Gastrocnemius medialis (tissue), 4 donors: Measurements from ENCODE around the gene NAV2. TPM values are rescaled to one million over a fixed set of nuclear protein-coding genes. Genes with fewer than 3 reads are reported as not detected.
A peak's percentile ranks its signal among the peaks of the same experiment; 100 is the strongest.

Experiments used
- ATAC-seq, 2 donors: fragments of 150-250 bp; one replicate each; pipeline ENCODE4 v1.9.1; 2016
- DNase-seq, 2 donors: peaks; one replicate each; pipeline ENCODE4 v3.0.0-alpha.2; 2019
- H3K27ac ChIP-seq, 4 donors: fragments of 200-600 bp; sonication (generic); 1 replicate in 1 of 4; 2 replicates in 3 of 4; pipeline ENCODE4 v1.5.1; 2016 to 2018; ENCODE audit warnings: mild to moderate bottlenecking in 2 of 4, moderate library complexity in 1 of 4
- H3K27me3 ChIP-seq, 3 donors: fragments of 200-600 bp; sonication (generic) in 2 of 3; 1 replicate in 1 of 3; 2 replicates in 2 of 3; pipeline versions ENCODE4 v1.5.1 to v1.6.0; 2016 to 2019; ENCODE audit warnings: mild to moderate bottlenecking in 1 of 3, moderate library complexity in 1 of 3
- H3K36me3 ChIP-seq, 2 donors: fragments of 200-600 bp; sonication (generic) in 1 of 2; one replicate each; pipeline ENCODE4 v1.5.1; 2017 to 2018
- H3K4me1 ChIP-seq, 2 donors: fragments of 200-600 bp; sonication (generic) in 1 of 2; one replicate each; pipeline ENCODE4 v1.5.1; 2016 to 2017; ENCODE audit warnings: mild to moderate bottlenecking in 2 of 2
- H3K4me3 ChIP-seq, 4 donors: fragments of 200-600 bp; sonication (generic) in 3 of 4; 1 replicate in 1 of 4; 2 replicates in 3 of 4; pipeline ENCODE4 v1.5.1; 2016 to 2019; ENCODE audit warnings: mild to moderate bottlenecking in 2 of 4
- H3K9me3 ChIP-seq, 3 donors: fragments of 200-600 bp; sonication (generic) in 2 of 3; 1 replicate in 1 of 3; 2 replicates in 2 of 3; pipeline ENCODE4 v1.5.1; 2016 to 2019
- CTCF ChIP-seq, 5 experiments: fragments of 450-650 bp in 3 of 5; fragments of 200-600 bp in 2 of 5; sonication (generic) in 2 of 5; IDR thresholded peaks in 4 of 5; conservative IDR thresholded peaks in 1 of 5; 1 replicate in 4 of 5; 2 replicates in 1 of 5; pipeline ENCODE4 v1.5.1; 2016 to 2019; ENCODE audit warnings: antibody characterized with exemption in 5 of 5, mild to moderate bottlenecking in 3 of 5, moderate library complexity in 3 of 5
- POLR2A ChIP-seq, 2 donors: fragments of 450-650 bp; IDR thresholded peaks; one replicate each; pipeline ENCODE4 v1.6.1; 2017; ENCODE audit warnings: antibody characterized with exemption in 2 of 2, mild to moderate bottlenecking in 2 of 2, moderate library complexity in 2 of 2
- in situ Hi-C, 4 donors: fragments of 200-750 bp; cut with MboI; loops; one replicate each; pipeline versions ENCODE4 v1.15.0 to v1.8.0; 2017; ENCODE audit warnings: low sequenced_read_pairs in 4 of 4
- intact Hi-C: fragments of 100-400 bp; cut with DNase I; formaldehyde crosslinking; loops from one replicate; pipeline ENCODE4 v1.15.1; 2023; ENCODE audit warnings: low total_unique reads
- total RNA-seq, 4 donors: library from RNA; depleted of rRNA; stranded (reverse); fragments of >200 nt; gene quantifications; one replicate each; pipeline versions ENCODE4 v1.1.0 to v1.2.3, GENCODE V29; 2016

Gene NAV2
- total RNA-seq, 4 donors from 2014 or later: 3.2 to 7.7 (median 5.5) TPM

GRCh38 chr11:19849107-19849789, 136.6 kb downstream of the NAV2 start:
- Histone ChIP-seq H3K36me3 (no peaks in the 10 kb centered on the region), H3K4me3 (no peak overlapping the region), H3K27me3 (no peaks in the 10 kb centered on the region), H3K27ac (peak overlapping the region; percentile 71 to 76 (median 74)), H3K9me3 (no peaks in the 10 kb centered on the region), H3K4me1 (peaks cover 23 to 40% of the 10 kb centered on the region in 2 donors)
- ATAC-seq (peak; percentile 98), DNase-seq (peak; percentile 82 to 95)
- TF ChIP-seq POLR2A (IDR thresholded peaks at IDR 0.05) (no peak), CTCF (IDR thresholded peaks at IDR 0.05 in 4 of 5, conservative IDR thresholded peaks at IDR 0.05 in 1 of 5) (no peak)
- intact Hi-C loops: loop anchor here (1.0 kb wide), 2 partner anchors 19 to 36 kb away; no protein-coding TSS in a partner anchor
- in situ Hi-C loops: no loop called here

GRCh38 chr11:19849947-19850593, 137.4 kb downstream of the NAV2 start:
- H3K4me1 ChIP-seq: peaks cover 23 to 40% of the 10 kb centered on the region in 2 donors
- TF ChIP-seq POLR2A (IDR thresholded peaks at IDR 0.05): no peak
- no peak for TF ChIP-seq CTCF (IDR thresholded peaks at IDR 0.05 in 4 of 5, conservative IDR thresholded peaks at IDR 0.05 in 1 of 5)
- H3K27me3 ChIP-seq: no peaks in the 10 kb centered on the region
- no peak for DNase-seq
- no peaks in the 10 kb centered on the region for H3K9me3 ChIP-seq
- H3K27ac ChIP-seq: peak overlapping the region; percentile 71 to 76 (median 74)
- in situ Hi-C loops: no loop called here
- H3K36me3 ChIP-seq: no peaks in the 10 kb centered on the region
- no peak for ATAC-seq
- intact Hi-C loops: loop anchor here (1.0 kb wide), 2 partner anchors 18 to 37 kb away; no protein-coding TSS in a partner anchor
- H3K4me3 ChIP-seq: no peak overlapping the region

- Histone ChIP-seq H3K27ac (no peak overlapping the region), H3K27me3 (no peaks in the 10 kb centered on the region), H3K9me3 (no peaks in the 10 kb centered on the region), H3K4me1 (peaks cover 23 to 40% of the 10 kb centered on the region in 2 donors), H3K36me3 (no peaks in the 10 kb centered on the region), H3K4me3 (no peak overlapping the region)
- in situ Hi-C loops (no loop called here), intact Hi-C loops (no loop called here)
- ATAC-seq: no peak
- DNase-seq: no peak
- TF ChIP-seq POLR2A (IDR thresholded peaks at IDR 0.05): no peak
- TF ChIP-seq CTCF (IDR thresholded peaks at IDR 0.05 in 4 of 5, conservative IDR thresholded peaks at IDR 0.05 in 1 of 5): no peak
These were observed 139.7 kb downstream of the NAV2 start for GRCh38 chr11:19852288-19852687.

- TF ChIP-seq CTCF (IDR thresholded peaks at IDR 0.05 in 4 of 5, conservative IDR thresholded peaks at IDR 0.05 in 1 of 5): no peak
- TF ChIP-seq POLR2A (IDR thresholded peaks at IDR 0.05): no peak
- in situ Hi-C loops (no loop called here), intact Hi-C loops (no loop called here)
- peaks cover 23 to 39% of the 10 kb centered on the region in 2 donors for H3K4me1 ChIP-seq
- DNase-seq: no peak
- H3K36me3 ChIP-seq: no peaks in the 10 kb centered on the region
- H3K9me3 ChIP-seq: no peaks in the 10 kb centered on the region
- H3K27ac ChIP-seq: no peak overlapping the region
- H3K27me3 ChIP-seq: no peaks in the 10 kb centered on the region
- no peak overlapping the region for H3K4me3 ChIP-seq
- ATAC-seq: no peak
These were observed 140.4 kb downstream of the NAV2 start for GRCh38 chr11:19853016-19853415.
